ENCODE data around the gene KRTAP5-1. TPM values are rescaled to one million over a fixed set of nuclear protein-coding genes. Genes with fewer than 3 reads are reported as not detected.

The KRTAP5-1 gene
- total and polyA plus RNA-seq, 10 of the 15 experiments (the other 5 are each of a cell fraction or from before 2014, with no cell fraction given): not detected

- WGBS (ENCODE audit: insufficient coverage, insufficient replicate concordance, low lambda C conversion rate, missing lambda C conversion rate): 46% methylated on average over 12 of the region's 13 CpGs
- SMC1A ChIA-PET (ENCODE audit: uncharacterized antibody, unreplicated experiment): no interaction called here
- H3K27me3 ChIP-seq (replicated peaks in 1 of 2; ENCODE audit: control insufficient read depth in 2 of 2, insufficient read depth in 2 of 2, low read length in 1 of 2): peaks cover 0 to 5% of the 10 kb centered on the region in 2 experiments; a peak in 3 of 4 replicates
- H4K20me1 ChIP-seq (ENCODE audit: control insufficient read depth, insufficient read depth): no peaks in the 10 kb centered on the region
- DNase-seq (ENCODE audit: low read depth, low spot score) (no peak), ATAC-seq (no peak), FAIRE-seq (no peak)
- H3K9ac ChIP-seq (ENCODE audit: control insufficient read depth, insufficient read depth, low read length): no peak overlapping the region
- POLR2A ChIA-PET: no interaction called here
- no TSS peak for BruUV-seq (replicated peaks)
- H3K4me2 ChIP-seq (ENCODE audit: control insufficient read depth, insufficient read depth): no peak overlapping the region
- no peaks in the 10 kb centered on the region for H3K9me3 ChIP-seq (replicated peaks; ENCODE audit: control insufficient read depth, insufficient read depth, low read length)
- no peaks in the 10 kb centered on the region for H3K36me3 ChIP-seq (ENCODE audit: control insufficient read depth in 2 of 2, insufficient read depth in 2 of 2, low read length in 1 of 2)
- no peak overlapping the region for H3K27ac ChIP-seq (ENCODE audit: control insufficient read depth, insufficient read depth)
- in situ Hi-C loops (cut with MboI) (no loop called here), intact Hi-C loops (cut with micrococcal nuclease; ENCODE audit: unreplicated experiment) (no loop called here)
- CTCF ChIA-PET: interaction anchor here (0.9 kb wide), 1 partner anchor 30 kb away, joined by 3 read pairs; no protein-coding TSS in a partner anchor
- H3K4me3 ChIP-seq: no peak overlapping the region
- RAD21 ChIA-PET (ENCODE audit: unreplicated experiment): no interaction called here
- no peaks in the 10 kb centered on the region for H3K79me2 ChIP-seq (ENCODE audit: control insufficient read depth, insufficient read depth, low read length)
- no peaks in the 10 kb centered on the region for H3K4me1 ChIP-seq (ENCODE audit: control insufficient read depth, insufficient read depth, low read length)
- no peak overlapping the region for H2AFZ ChIP-seq (ENCODE audit: control insufficient read depth, low read depth, low read length)
- TF ChIP-seq RELA (IDR thresholded peaks at IDR 0.05; ENCODE audit: borderline replicate concordance, partially characterized antibody): no peak
- no peak for TF ChIP-seq ZBED1 (IDR thresholded peaks at IDR 0.05; ENCODE audit: borderline replicate concordance)
- no peak for TF ChIP-seq MEF2B (IDR thresholded peaks at IDR 0.05; ENCODE audit: partially characterized antibody, poor library complexity, severe bottlenecking)
- TF ChIP-seq CBFB (IDR thresholded peaks at IDR 0.05; ENCODE audit: low read depth): no peak
- TF ChIP-seq ESRRA (IDR thresholded peaks at IDR 0.05; ENCODE audit: low read length): no peak
- no peak for TF ChIP-seq GATAD2B (conservative IDR thresholded peaks at IDR 0.05; ENCODE audit: low read depth)
- TF ChIP-seq MYB (IDR thresholded peaks at IDR 0.05; ENCODE audit: borderline replicate concordance, low read depth, low read length): no peak
- no peak for TF ChIP-seq ZSCAN29 (IDR thresholded peaks at IDR 0.05)
- no peak for TF ChIP-seq BACH1 (IDR thresholded peaks at IDR 0.05; ENCODE audit: borderline replicate concordance)
- no peak for TF ChIP-seq ZNF384 (IDR thresholded peaks at IDR 0.05; ENCODE audit: borderline replicate concordance, low read depth, low read length)
- no peak for TF ChIP-seq STAT3 (IDR thresholded peaks at IDR 0.05; ENCODE audit: low read depth, low read length)
- no peak for TF ChIP-seq CUX1 (IDR thresholded peaks at IDR 0.05; ENCODE audit: insufficient replicate concordance, low read depth, low read length)
- no peak for TF ChIP-seq ZNF24 (IDR thresholded peaks at IDR 0.05)
- TF ChIP-seq, protein P1, sequence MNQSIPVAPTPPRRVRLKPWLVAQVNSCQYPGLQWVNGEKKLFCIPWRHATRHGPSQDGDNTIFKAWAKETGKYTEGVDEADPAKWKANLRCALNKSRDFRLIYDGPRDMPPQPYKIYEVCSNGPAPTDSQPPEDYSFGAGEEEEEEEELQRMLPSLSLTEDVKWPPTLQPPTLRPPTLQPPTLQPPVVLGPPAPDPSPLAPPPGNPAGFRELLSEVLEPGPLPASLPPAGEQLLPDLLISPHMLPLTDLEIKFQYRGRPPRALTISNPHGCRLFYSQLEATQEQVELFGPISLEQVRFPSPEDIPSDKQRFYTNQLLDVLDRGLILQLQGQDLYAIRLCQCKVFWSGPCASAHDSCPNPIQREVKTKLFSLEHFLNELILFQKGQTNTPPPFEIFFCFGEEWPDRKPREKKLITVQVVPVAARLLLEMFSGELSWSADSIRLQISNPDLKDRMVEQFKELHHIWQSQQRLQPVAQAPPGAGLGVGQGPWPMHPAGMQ (IDR thresholded peaks at IDR 0.05; ENCODE audit: borderline replicate concordance): no peak
- TF ChIP-seq, protein P2, sequence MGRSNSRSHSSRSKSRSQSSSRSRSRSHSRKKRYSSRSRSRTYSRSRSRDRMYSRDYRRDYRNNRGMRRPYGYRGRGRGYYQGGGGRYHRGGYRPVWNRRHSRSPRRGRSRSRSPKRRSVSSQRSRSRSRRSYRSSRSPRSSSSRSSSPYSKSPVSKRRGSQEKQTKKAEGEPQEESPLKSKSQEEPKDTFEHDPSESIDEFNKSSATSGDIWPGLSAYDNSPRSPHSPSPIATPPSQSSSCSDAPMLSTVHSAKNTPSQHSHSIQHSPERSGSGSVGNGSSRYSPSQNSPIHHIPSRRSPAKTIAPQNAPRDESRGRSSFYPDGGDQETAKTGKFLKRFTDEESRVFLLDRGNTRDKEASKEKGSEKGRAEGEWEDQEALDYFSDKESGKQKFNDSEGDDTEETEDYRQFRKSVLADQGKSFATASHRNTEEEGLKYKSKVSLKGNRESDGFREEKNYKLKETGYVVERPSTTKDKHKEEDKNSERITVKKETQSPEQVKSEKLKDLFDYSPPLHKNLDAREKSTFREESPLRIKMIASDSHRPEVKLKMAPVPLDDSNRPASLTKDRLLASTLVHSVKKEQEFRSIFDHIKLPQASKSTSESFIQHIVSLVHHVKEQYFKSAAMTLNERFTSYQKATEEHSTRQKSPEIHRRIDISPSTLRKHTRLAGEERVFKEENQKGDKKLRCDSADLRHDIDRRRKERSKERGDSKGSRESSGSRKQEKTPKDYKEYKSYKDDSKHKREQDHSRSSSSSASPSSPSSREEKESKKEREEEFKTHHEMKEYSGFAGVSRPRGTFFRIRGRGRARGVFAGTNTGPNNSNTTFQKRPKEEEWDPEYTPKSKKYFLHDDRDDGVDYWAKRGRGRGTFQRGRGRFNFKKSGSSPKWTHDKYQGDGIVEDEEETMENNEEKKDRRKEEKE (IDR thresholded peaks at IDR 0.05): no peak
- TF ChIP-seq, protein P3, sequence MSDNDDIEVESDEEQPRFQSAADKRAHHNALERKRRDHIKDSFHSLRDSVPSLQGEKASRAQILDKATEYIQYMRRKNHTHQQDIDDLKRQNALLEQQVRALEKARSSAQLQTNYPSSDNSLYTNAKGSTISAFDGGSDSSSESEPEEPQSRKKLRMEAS (IDR thresholded peaks at IDR 0.05; ENCODE audit: low read depth, low read length): no peak
- TF ChIP-seq RAD51 (IDR thresholded peaks at IDR 0.05): no peak
Observed at GRCh38 chr11:1625541-1625940, 40.5 kb upstream of the KRTAP5-1 start.
